NCI-H146 treated with DMSO at 0.1 percent for 48 hours (cell line): ENCODE results near the gene WNT1.

ENCODE experiments used
- DNase-seq: peaks from one replicate; lab custom pipeline; 2025; ENCODE audit not compliant: unreplicated experiment; lab: John Stamatoyannopoulos, UW

The WNT1 gene

GRCh38 chr12:49026678-49027480 lies 48.8 kb downstream of the WNT1 start:
- DNase-seq: no peak

DNA sequence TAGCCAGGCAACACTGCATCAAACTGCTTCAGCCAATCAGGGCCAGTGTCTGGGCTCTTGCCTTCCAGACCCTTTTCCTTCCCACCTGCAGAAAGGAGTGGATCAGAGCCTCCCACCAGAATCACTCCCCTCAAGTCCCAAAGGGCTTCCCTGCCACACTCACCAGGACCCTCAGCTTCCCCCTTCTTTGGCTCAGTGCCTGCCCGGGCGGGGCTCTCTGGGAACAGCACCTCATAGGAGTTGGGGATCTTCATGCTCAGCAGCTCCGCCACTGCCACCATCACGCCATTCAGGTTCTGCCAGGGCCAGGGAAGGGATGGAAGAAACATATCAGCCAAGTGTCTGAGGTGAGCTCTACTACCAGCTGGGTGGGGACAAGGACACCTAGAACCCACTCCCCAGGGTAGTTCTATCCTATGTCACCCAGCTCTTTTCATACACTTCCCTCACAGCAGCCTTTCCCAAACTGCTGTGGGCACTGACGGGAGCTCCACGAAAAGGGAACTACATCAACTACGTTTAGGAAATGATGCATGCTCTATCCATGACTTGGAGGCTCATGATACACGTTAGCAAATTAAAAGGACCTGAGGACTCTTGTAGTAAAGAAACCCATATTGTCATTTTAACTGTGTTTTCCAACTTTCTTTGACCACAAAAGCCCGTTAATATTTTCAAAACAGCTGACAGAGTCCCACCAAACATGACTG lies 49.9 kb downstream of the WNT1 start:
- DNase-seq: no peak

DNA sequence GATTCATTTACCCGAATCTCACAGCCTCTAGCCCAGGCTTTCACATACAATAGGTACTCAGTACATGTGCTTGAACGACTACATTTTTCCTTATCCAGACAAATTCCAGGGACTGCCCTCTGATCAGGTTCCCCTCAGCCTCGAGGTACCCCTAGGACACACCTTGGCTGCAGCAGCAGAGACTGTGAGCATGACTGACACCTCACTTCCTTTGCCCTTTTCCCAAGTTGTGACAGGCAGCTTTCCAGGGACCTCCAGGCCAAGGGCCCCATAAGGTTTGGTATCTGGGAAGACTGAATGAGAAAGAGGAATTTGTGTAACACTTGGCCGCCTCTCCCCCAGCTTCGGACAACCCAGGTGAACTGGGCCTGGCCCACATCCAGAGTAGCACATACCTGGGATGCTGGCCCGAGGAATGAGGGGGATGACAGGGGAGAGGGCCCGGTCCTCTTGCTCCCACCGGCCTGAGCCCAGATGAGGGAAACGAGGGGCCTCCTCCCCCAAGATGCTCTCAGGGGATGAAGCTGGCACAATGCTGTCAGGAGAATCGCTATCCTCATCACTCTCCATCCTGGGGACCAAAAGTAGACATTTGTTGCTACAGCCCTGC lies 50.6 kb downstream of the WNT1 start:
- DNase-seq: no peak

DNA sequence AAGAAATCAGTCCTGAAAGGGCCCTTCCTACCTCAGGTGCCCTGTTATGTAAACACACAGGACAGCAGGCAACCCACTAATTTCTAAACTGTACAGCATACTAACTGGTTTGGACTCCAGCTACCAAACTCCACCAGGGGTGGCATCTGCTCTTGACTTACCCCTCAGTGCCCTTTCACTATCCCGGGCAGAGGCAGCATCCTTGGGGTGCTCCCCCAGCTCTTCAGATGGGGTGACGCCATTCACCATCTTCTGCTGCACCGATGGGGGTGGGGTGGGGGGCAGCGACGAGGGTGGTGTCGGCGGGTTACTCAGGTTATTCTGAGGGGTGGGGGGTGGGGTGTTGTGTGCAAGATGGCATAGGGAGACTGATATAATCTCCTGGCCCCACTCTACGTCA lies 52.0 kb downstream of the WNT1 start:
- DNase-seq: no peak

DNA sequence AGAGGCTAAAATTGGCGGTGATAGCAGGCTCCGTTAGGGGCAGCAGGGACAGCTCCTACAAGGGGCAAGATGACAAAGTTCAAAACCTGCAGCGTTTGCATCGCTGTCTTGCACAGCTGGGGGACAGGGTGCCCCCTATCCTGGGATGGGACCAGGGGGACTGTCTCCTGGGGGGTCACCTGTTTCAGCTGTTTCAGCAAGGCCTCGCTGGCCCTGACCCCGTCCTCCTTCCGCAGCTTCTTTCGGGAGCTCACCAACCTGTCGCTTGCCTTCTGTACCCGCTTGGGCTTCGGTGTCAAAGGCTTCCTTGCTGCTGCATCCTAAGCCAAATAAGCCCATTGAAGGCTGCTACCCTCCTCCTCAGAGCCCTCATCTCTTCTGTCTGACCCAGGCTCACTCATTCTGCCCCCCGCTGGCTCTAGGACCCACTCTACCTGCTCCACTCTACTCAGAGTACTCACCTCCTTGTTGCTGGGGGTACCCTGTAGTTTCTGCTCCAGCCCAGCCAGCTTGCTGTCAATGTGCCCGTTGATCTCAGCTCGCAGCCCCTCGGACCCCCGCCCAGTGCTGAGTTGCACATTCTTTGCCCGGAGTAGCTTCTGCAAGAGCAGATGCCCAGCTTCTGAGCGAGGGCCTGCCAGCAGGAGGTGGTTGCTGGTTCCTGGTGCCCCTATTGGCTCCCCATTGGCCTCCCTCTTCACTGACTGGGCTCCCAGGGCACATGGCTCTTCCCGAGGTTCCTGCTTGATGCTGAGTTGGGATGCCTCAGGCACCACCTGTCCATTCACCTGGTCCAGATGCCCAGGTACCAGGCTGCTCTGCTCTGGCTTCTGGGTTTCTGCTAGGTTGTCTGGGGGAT lies 52.8 kb downstream of the WNT1 start:
- DNase-seq: no peak

GRCh38 chr12:49031573-49032161 lies 53.5 kb downstream of the WNT1 start:
- DNase-seq: no peak
